ENCODE measurements around the gene GOLIM4. TPM values are rescaled to one million over a fixed set of nuclear protein-coding genes. Genes with fewer than 3 reads are reported as not detected.

Gene GOLIM4
- total RNA-seq, 1 donor from 2014 or later, result 29.3 TPM

DNA sequence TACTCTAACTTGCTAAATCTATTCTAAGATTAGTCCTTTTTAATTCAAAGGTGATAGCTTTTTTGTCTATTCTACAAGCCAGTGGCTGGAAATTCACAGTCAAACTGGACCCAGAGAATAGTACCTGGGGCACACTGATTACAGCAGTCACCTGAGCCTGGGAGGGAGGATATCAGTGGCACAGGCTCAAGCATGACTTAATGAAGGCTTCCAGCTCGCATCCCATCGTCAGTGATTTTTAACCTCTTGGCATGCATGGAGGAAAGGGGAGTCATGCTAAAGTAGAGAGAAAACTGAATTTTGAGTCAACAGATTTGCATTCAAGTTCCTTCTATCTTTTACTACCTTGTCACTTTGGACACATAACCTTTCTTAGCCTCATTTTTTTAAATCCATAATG lies 24.8 kb downstream of the GOLIM4 start:
- Mint-ChIP-seq H3K4me3 (no peak overlapping the region), H3K27me3 (ENCODE audit: low read depth) (no peaks in the 10 kb centered on the region)
- TF ChIP-seq, protein P1, sequence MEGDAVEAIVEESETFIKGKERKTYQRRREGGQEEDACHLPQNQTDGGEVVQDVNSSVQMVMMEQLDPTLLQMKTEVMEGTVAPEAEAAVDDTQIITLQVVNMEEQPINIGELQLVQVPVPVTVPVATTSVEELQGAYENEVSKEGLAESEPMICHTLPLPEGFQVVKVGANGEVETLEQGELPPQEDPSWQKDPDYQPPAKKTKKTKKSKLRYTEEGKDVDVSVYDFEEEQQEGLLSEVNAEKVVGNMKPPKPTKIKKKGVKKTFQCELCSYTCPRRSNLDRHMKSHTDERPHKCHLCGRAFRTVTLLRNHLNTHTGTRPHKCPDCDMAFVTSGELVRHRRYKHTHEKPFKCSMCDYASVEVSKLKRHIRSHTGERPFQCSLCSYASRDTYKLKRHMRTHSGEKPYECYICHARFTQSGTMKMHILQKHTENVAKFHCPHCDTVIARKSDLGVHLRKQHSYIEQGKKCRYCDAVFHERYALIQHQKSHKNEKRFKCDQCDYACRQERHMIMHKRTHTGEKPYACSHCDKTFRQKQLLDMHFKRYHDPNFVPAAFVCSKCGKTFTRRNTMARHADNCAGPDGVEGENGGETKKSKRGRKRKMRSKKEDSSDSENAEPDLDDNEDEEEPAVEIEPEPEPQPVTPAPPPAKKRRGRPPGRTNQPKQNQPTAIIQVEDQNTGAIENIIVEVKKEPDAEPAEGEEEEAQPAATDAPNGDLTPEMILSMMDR (conservative IDR thresholded peaks at IDR 0.05), result no peak

DNA sequence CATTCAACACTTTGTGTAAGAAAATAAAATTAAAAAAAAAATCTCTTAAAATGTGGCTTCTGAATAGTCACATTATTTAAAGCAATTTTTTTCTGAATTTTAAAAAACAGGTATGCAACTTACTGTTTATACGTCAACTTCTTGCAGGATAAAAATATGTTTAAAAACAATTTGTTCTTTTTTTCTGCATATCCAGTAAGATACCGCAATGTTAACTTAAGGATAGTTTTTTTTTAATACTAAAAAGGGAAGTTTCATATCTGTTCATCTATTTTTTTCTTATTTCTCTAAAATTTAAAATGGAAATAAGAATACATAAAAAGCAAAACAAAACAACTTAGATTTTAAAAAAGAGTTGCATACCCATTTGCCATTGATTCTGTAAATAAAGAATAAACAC lies 27.4 kb downstream of the GOLIM4 start:
- no peak for DNase-seq (ENCODE audit: low read depth, low spot score)
- Mint-ChIP-seq H3K36me3 (ENCODE audit: low read depth) (no peaks in the 10 kb centered on the region), H3K9me3 (no peaks in the 10 kb centered on the region), H3K4me3 (no peak overlapping the region), H3K27me3 (ENCODE audit: low read depth) (no peaks in the 10 kb centered on the region), H3K27ac (ENCODE audit: unreplicated experiment) (no peak overlapping the region), H3K4me1 (peaks cover 18% of the 10 kb centered on the region)
- TF ChIP-seq, protein P1 (conservative IDR thresholded peaks at IDR 0.05), result no peak

More for the DNA sequence above, 24.8 kb downstream of the GOLIM4 start:
- no peaks in the 10 kb centered on the region for H3K9me3 Mint-ChIP-seq
- H3K36me3 Mint-ChIP-seq (ENCODE audit: low read depth), result peaks cover 2% of the 10 kb centered on the region
- no peak overlapping the region for H3K27ac Mint-ChIP-seq (ENCODE audit: unreplicated experiment)
- H3K4me1 Mint-ChIP-seq, result peaks cover 5% of the 10 kb centered on the region
- DNase-seq (ENCODE audit: low read depth, low spot score), result no peak

DNA sequence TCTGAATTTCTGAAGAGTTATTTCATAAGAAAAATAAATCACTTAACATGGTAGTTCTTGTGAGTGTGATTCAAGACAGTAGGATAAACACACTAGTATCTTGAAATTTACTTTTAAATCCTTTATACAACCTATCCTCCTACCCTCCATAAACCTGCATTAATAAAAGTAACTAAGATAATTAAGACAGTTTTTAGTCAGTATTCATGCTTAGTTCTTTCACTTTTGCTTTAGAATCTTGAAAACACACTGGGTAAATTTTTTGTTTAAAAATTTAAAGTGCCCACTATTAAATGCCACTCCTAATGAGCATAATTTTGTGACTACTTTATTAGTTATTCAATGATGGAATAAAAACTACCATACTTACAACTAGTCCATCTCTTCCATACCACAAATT lies 28.8 kb downstream of the GOLIM4 start:
- H3K36me3 Mint-ChIP-seq (ENCODE audit: low read depth), result no peaks in the 10 kb centered on the region
- TF ChIP-seq, protein P1 (conservative IDR thresholded peaks at IDR 0.05), result no peak
- H3K4me3 Mint-ChIP-seq, result no peak overlapping the region
- H3K9me3 Mint-ChIP-seq, result no peaks in the 10 kb centered on the region
- DNase-seq (ENCODE audit: low read depth, low spot score), result no peak
- H3K27me3 Mint-ChIP-seq (ENCODE audit: low read depth), result no peaks in the 10 kb centered on the region
- no peak overlapping the region for H3K27ac Mint-ChIP-seq (ENCODE audit: unreplicated experiment)
- H3K4me1 Mint-ChIP-seq, result peaks cover 15% of the 10 kb centered on the region

DNA sequence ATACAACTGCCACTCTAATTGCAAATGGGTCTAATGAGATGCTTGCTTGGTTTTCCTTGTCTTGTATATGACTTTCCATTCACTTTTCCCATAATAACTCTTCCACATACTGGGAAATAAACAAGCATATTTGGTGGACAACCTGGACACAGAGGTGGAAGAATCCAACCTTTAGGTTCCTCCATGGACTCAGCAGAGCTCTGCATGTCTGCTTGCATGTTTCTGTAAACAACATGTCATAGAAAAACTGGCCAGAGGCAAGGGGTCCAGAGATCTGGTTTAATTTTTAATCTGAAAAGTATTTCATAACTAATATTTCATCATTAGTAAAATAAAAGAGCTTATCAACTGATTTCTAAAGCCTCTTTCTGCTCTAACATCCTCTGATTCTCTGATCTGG lies 30.2 kb downstream of the GOLIM4 start:
- Mint-ChIP-seq H3K27ac (ENCODE audit: unreplicated experiment) (no peak overlapping the region), H3K4me1 (peaks cover 15% of the 10 kb centered on the region), H3K4me3 (no peak overlapping the region), H3K9me3 (no peaks in the 10 kb centered on the region), H3K36me3 (ENCODE audit: low read depth) (no peaks in the 10 kb centered on the region), H3K27me3 (ENCODE audit: low read depth) (no peaks in the 10 kb centered on the region)
- no peak for DNase-seq (ENCODE audit: low read depth, low spot score)
- TF ChIP-seq, protein P1 (conservative IDR thresholded peaks at IDR 0.05), result no peak

DNA sequence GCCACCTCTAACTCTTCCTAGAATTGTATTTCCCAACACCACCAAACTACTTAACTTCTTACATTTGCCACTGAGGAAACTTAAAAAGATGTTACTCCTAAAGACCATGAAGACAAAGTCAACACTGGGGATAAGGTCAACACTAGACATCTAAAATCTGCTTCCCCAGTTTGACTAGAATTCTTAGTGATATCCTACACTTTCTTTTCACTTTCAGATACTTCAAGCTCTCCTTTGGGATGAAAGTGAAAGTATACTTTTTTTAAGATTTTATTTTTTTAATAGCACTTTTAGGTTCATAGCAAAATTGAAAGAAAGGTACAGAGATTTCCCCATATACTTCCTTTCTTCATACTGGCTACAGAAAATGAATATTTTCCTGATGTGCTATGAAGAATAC lies 32.6 kb downstream of the GOLIM4 start:
- no peaks in the 10 kb centered on the region for H3K27me3 Mint-ChIP-seq (ENCODE audit: low read depth)
- H3K27ac Mint-ChIP-seq (ENCODE audit: unreplicated experiment), result no peak overlapping the region
- H3K9me3 Mint-ChIP-seq, result no peaks in the 10 kb centered on the region
- peaks cover 15% of the 10 kb centered on the region for H3K4me1 Mint-ChIP-seq
- no peaks in the 10 kb centered on the region for H3K36me3 Mint-ChIP-seq (ENCODE audit: low read depth)
- no peak for DNase-seq (ENCODE audit: low read depth, low spot score)
- no peak overlapping the region for H3K4me3 Mint-ChIP-seq
- TF ChIP-seq, protein P1 (conservative IDR thresholded peaks at IDR 0.05), result no peak

DNA sequence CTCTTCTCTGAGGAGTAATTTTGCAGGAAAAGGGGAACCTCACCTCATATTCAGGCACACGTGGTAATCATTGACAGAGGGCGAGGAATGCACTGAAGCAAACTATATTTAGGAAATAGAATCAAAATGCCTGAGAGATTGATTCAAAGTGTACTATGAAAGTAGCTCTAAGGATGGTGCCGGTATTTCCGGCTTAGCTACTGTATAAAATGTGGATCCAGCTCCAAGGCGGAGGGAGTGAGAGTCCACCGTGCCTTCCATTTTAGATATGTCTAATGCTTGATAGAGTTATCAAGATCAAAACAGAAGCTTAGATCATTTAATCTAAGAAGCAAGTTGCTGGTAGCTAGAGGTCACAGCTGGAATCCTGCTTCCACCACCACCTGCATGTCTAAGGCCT lies 33.0 kb downstream of the GOLIM4 start:
- H3K9me3 Mint-ChIP-seq, result peaks cover under 1% of the 10 kb centered on the region

More for the DNA sequence above, 33.0 kb downstream of the GOLIM4 start:
- TF ChIP-seq, protein P1 (conservative IDR thresholded peaks at IDR 0.05), result no peak
- no peaks in the 10 kb centered on the region for H3K36me3 Mint-ChIP-seq (ENCODE audit: low read depth)
- H3K27me3 Mint-ChIP-seq (ENCODE audit: low read depth), result no peaks in the 10 kb centered on the region
- no peak for DNase-seq (ENCODE audit: low read depth, low spot score)
- peaks cover 15% of the 10 kb centered on the region for H3K4me1 Mint-ChIP-seq
- no peak overlapping the region for H3K4me3 Mint-ChIP-seq
- H3K27ac Mint-ChIP-seq (ENCODE audit: unreplicated experiment), result no peak overlapping the region

Data from neural crest cell (in vitro differentiated cells).